EH (cell line): ENCODE results near the gene PTGIR.

ENCODE experiments used
- DNase-seq: peaks from one replicate; pipeline ENCODE4 v3.0.0-alpha.2; 2015; ENCODE audit warnings: low read depth

The PTGIR gene

GRCh38 chr19:46601318-46602224 is 23.3 kb downstream of the PTGIR start, which contains the start of gene CALM3:
Gene CALM3, plus strand, starts transcription at chr19:46601330. Its CDS starts 105 bp downstream, at chr19:46601435.
- DNase-seq = no peak

- peak; percentile 93 for DNase-seq
Observed at GRCh38 chr19:46600384-46601317, 24.2 kb downstream of the PTGIR start.

- DNase-seq = no peak
Observed at GRCh38 chr19:46599716-46600373, 25.0 kb downstream of the PTGIR start.

- no peak for DNase-seq
Observed at GRCh38 chr19:46598372-46598917, 26.4 kb downstream of the PTGIR start.

GRCh38 chr19:46596008-46596407 is 28.9 kb downstream of the PTGIR start:
- no peak for DNase-seq

- DNase-seq = no peak
Observed at GRCh38 chr19:46591870-46592269, 33.0 kb downstream of the PTGIR start.

GRCh38 chr19:46591254-46591653 is 33.6 kb downstream of the PTGIR start:
- DNase-seq = no peak

- DNase-seq = no peak
Observed at GRCh38 chr19:46587861-46588260, 37.0 kb downstream of the PTGIR start.

- DNase-seq = no peak
Observed at GRCh38 chr19:46586294-46586693, 38.6 kb downstream of the PTGIR start.

GRCh38 chr19:46585539-46585938 is 39.4 kb downstream of the PTGIR start:
- DNase-seq = no peak

GRCh38 chr19:46580247-46580646 is 44.6 kb downstream of the PTGIR start:
- no peak for DNase-seq

GRCh38 chr19:46579361-46579879 is 45.5 kb downstream of the PTGIR start:
- peak; percentile 7 for DNase-seq

- DNase-seq = no peak
Observed at GRCh38 chr19:46578450-46578849, 46.4 kb downstream of the PTGIR start.

- peak; percentile 8 for DNase-seq
Observed at GRCh38 chr19:46574533-46574932, 50.4 kb downstream of the PTGIR start.

GRCh38 chr19:46573679-46574498 is 51.0 kb downstream of the PTGIR start:
- DNase-seq = no peak

- DNase-seq = peak; percentile 18
Observed at GRCh38 chr19:46571495-46571894, 53.4 kb downstream of the PTGIR start.
